Astrocyte (in vitro differentiated cells and primary cell): ENCODE results near the gene RPL35. TPM values are rescaled to one million over a fixed set of nuclear protein-coding genes. Genes with fewer than 3 reads are reported as not detected.
A peak's percentile ranks its signal among the peaks of the same experiment; 100 is the strongest.

Experiments used
- DNase-seq: peaks from one replicate; pipeline ENCODE4 v3.0.0-alpha.2; 2010; ENCODE audit warnings: low read depth
- FAIRE-seq: peaks from 2 replicates; lab custom pipeline; 2011; peaks lifted over from hg19 to GRCh38; lab: Jason Lieb, UNC
- H2AFZ ChIP-seq: 2 replicates; pipeline ENCODE4 v1.6.0; 2012; ENCODE audit warnings: low read depth, low read length, inconsistent platforms
- H3K27ac ChIP-seq: 2 replicates; pipeline ENCODE4 v1.5.1; 2011; ENCODE audit warnings: low read depth, low read length, inconsistent platforms
- H3K27me3 ChIP-seq: 2 replicates; pipeline ENCODE4 v1.6.0; 2011; ENCODE audit warnings: low read length, inconsistent platforms; ENCODE audit not compliant: insufficient read depth
- H3K36me3 ChIP-seq: 2 replicates; pipeline ENCODE4 v1.5.1; 2011; ENCODE audit warnings: low read length, inconsistent platforms; ENCODE audit not compliant: insufficient read depth
- H3K4me1 ChIP-seq: 2 replicates; pipeline ENCODE4 v1.5.1; 2011; ENCODE audit warnings: low read length, inconsistent platforms; ENCODE audit not compliant: insufficient read depth
- H3K4me2 ChIP-seq: 2 replicates; pipeline ENCODE4 v1.6.0; 2012; ENCODE audit warnings: low read length, inconsistent platforms
- H3K4me3 ChIP-seq: 2 replicates; pipeline ENCODE4 v1.5.1; 2011; ENCODE audit warnings: low read depth, mild to moderate bottlenecking, low read length, inconsistent platforms; ENCODE audit not compliant: insufficient read depth
- H3K79me2 ChIP-seq: 2 replicates; pipeline ENCODE4 v1.6.0; 2012; ENCODE audit warnings: mild to moderate bottlenecking, low read length, inconsistent platforms; ENCODE audit not compliant: insufficient read depth
- H3K9ac ChIP-seq: 2 replicates; pipeline ENCODE4 v1.6.0; 2012; ENCODE audit warnings: mild to moderate bottlenecking, low read length, inconsistent platforms
- H3K9me3 ChIP-seq: 2 replicates; pipeline ENCODE4 v1.5.1; 2012; ENCODE audit warnings: low read depth, mild to moderate bottlenecking, low read length, inconsistent platforms; ENCODE audit not compliant: insufficient read depth
- H4K20me1 ChIP-seq: 2 replicates; pipeline ENCODE4 v1.6.0; 2012; ENCODE audit warnings: low read length, inconsistent platforms; ENCODE audit not compliant: insufficient read depth
- H3K27ac Mint-ChIP-seq: one replicate; pipeline ENCODE4 v1.8.0; 2021; ENCODE audit warnings: mild to moderate bottlenecking, mixed read lengths; ENCODE audit not compliant: unreplicated experiment
- H3K27me3 Mint-ChIP-seq: one replicate; pipeline ENCODE4 v1.8.0; 2021; ENCODE audit warnings: low read depth, mixed read lengths; ENCODE audit not compliant: unreplicated experiment
- H3K36me3 Mint-ChIP-seq: one replicate; pipeline ENCODE4 v1.8.0; 2021; ENCODE audit warnings: low read depth, mixed read lengths; ENCODE audit not compliant: unreplicated experiment
- H3K4me1 Mint-ChIP-seq: one replicate; pipeline ENCODE4 v1.8.0; 2021; ENCODE audit warnings: low read depth, mixed read lengths; ENCODE audit not compliant: unreplicated experiment
- H3K4me3 Mint-ChIP-seq: one replicate; pipeline ENCODE4 v1.8.0; 2021; ENCODE audit warnings: mild to moderate bottlenecking, moderate library complexity, mixed read lengths; ENCODE audit not compliant: unreplicated experiment
- H3K9me3 Mint-ChIP-seq: one replicate; pipeline ENCODE4 v1.8.0; 2021; ENCODE audit warnings: mild to moderate bottlenecking, mixed read lengths; ENCODE audit not compliant: unreplicated experiment
- CTCF ChIP-seq: IDR thresholded peaks from 2 replicates; pipeline ENCODE4 v1.5.1; 2011; ENCODE audit warnings: low read depth, mild to moderate bottlenecking, inconsistent platforms, low read length, moderate library complexity; ENCODE audit not compliant: insufficient read depth
- EZH2 ChIP-seq: IDR thresholded peaks from 2 replicates; pipeline ENCODE4 v1.6.1; 2012; ENCODE audit warnings: mild to moderate bottlenecking, low read length, inconsistent platforms; ENCODE audit not compliant: insufficient read depth
- total RNA-seq: library from RNA; stranded (reverse); gene quantifications from 2 replicates; pipeline ENCODE4 v1.2.1, GENCODE V29; 2021

The RPL35 gene
- total RNA-seq, 1 donor from 2014 or later = 1,259 TPM

- Histone ChIP-seq H3K27me3 (no peaks in the 10 kb centered on the region), H3K9ac (no peak overlapping the region), H4K20me1 (no peaks in the 10 kb centered on the region), H3K36me3 (no peaks in the 10 kb centered on the region), H2AFZ (no peak overlapping the region), H3K4me3 (no peak overlapping the region), H3K4me1 (peaks cover 48% of the 10 kb centered on the region), H3K79me2 (no peaks in the 10 kb centered on the region), H3K4me2 (no peak overlapping the region), H3K27ac (no peak overlapping the region), H3K9me3 (no peaks in the 10 kb centered on the region)
- no peaks in the 10 kb centered on the region for H3K9me3 Mint-ChIP-seq
- H3K27ac Mint-ChIP-seq = no peak overlapping the region
- H3K4me3 Mint-ChIP-seq = no peak overlapping the region
- H3K4me1 Mint-ChIP-seq = peaks cover 42% of the 10 kb centered on the region
- DNase-seq (no peak), FAIRE-seq (no peak)
- H3K27me3 Mint-ChIP-seq = no peaks in the 10 kb centered on the region
- no peak for TF ChIP-seq CTCF
- TF ChIP-seq EZH2 = no peak
- peaks cover 2% of the 10 kb centered on the region for H3K36me3 Mint-ChIP-seq
Observed at GRCh38 chr9:124815601-124816000, 46.2 kb downstream of the RPL35 start.

GRCh38 chr9:124814164-124814535 lies 47.6 kb downstream of the RPL35 start:
- Mint-ChIP-seq H3K9me3 (no peaks in the 10 kb centered on the region), H3K27ac (peak overlapping the region; percentile 93), H3K27me3 (no peaks in the 10 kb centered on the region), H3K4me1 (peaks cover 44% of the 10 kb centered on the region), H3K4me3 (no peak overlapping the region), H3K36me3 (peaks cover 4% of the 10 kb centered on the region)
- Histone ChIP-seq H3K36me3 (no peaks in the 10 kb centered on the region), H4K20me1 (no peaks in the 10 kb centered on the region), H3K27me3 (no peaks in the 10 kb centered on the region), H3K79me2 (no peaks in the 10 kb centered on the region), H3K9ac (peak overlapping the region; percentile 9), H2AFZ (peak overlapping the region; percentile 1), H3K4me1 (peaks cover 54% of the 10 kb centered on the region), H3K4me3 (no peak overlapping the region), H3K27ac (no peak overlapping the region), H3K9me3 (no peaks in the 10 kb centered on the region), H3K4me2 (peak overlapping the region; percentile 75)
- DNase-seq (no peak), FAIRE-seq (no peak)
- TF ChIP-seq CTCF (no peak), EZH2 (no peak)

- Mint-ChIP-seq H3K36me3 (peaks cover 6% of the 10 kb centered on the region), H3K27ac (peak overlapping the region; percentile 93), H3K9me3 (no peaks in the 10 kb centered on the region), H3K4me1 (peaks cover 44% of the 10 kb centered on the region), H3K4me3 (no peak overlapping the region), H3K27me3 (no peaks in the 10 kb centered on the region)
- Histone ChIP-seq H3K36me3 (no peaks in the 10 kb centered on the region), H3K4me1 (peaks cover 49% of the 10 kb centered on the region), H3K4me3 (no peak overlapping the region), H3K27ac (peak overlapping the region; percentile 98), H3K9ac (peak overlapping the region; percentile 77), H3K27me3 (no peaks in the 10 kb centered on the region), H2AFZ (peak overlapping the region; percentile 32), H3K9me3 (no peaks in the 10 kb centered on the region), H3K4me2 (peak overlapping the region; percentile 75), H4K20me1 (no peaks in the 10 kb centered on the region), H3K79me2 (no peaks in the 10 kb centered on the region)
- TF ChIP-seq EZH2 = no peak
- TF ChIP-seq CTCF = no peak
- peak; percentile 35 for DNase-seq
- FAIRE-seq = no peak
Observed at GRCh38 chr9:124813501-124814163, 48.1 kb downstream of the RPL35 start.
